Epithelial cell of esophagus (primary cell): ENCODE results near the gene NHSL2.

ENCODE experiments used
- DNase-seq: peaks from one replicate; pipeline ENCODE4 v3.0.0; 2010; ENCODE audit warnings: low read depth
- H3K4me3 ChIP-seq: 2 replicates; pipeline ENCODE4 v1.5.1; 2011; ENCODE audit warnings: mild to moderate bottlenecking, low read length, control low read depth
- CTCF ChIP-seq: IDR thresholded peaks from 2 replicates; pipeline ENCODE4 v1.5.1; 2011; ENCODE audit warnings: low read depth, mild to moderate bottlenecking, low read length, control low read depth, inconsistent platforms; ENCODE audit not compliant: insufficient read depth; ENCODE audit errors: missing control alignments

Gene NHSL2

GRCh38 chrX:72130762-72131250, 220.2 kb downstream of the NHSL2 start:
- TF ChIP-seq CTCF, result no peak
- H3K4me3 ChIP-seq, result no peak overlapping the region
- DNase-seq, result no peak

GRCh38 chrX:72131317-72132294, 221.0 kb downstream of the NHSL2 start, which contains the start of gene RTL5:
Gene RTL5, minus strand, starts transcription at chrX:72131915.
- DNase-seq, result peak; percentile 51
- peak within 1 kb of the TSS; percentile 8 for H3K4me3 ChIP-seq
- TF ChIP-seq CTCF, result no peak

- no peak for DNase-seq
- H3K4me3 ChIP-seq, result no peak overlapping the region
- no peak for TF ChIP-seq CTCF
Observed at GRCh38 chrX:72132456-72132855, 221.8 kb downstream of the NHSL2 start.

GRCh38 chrX:72133851-72134546, 223.4 kb downstream of the NHSL2 start:
- H3K4me3 ChIP-seq, result no peak overlapping the region
- no peak for TF ChIP-seq CTCF
- DNase-seq, result no peak

- no peak overlapping the region for H3K4me3 ChIP-seq
- DNase-seq, result no peak
- no peak for TF ChIP-seq CTCF
Observed at GRCh38 chrX:72137846-72138495, 227.3 kb downstream of the NHSL2 start.

GRCh38 chrX:72139538-72139937, 228.9 kb downstream of the NHSL2 start:
- DNase-seq, result no peak
- H3K4me3 ChIP-seq, result no peak overlapping the region
- no peak for TF ChIP-seq CTCF
